Measurements from ENCODE around the gene PLEKHA5.
"Not testable (repeated sequence)": the region's sequence is repeated elsewhere in the genome, so short reads cannot be mapped to it uniquely, and the experiment has no call there.

PLEKHA5 gene

DNA sequence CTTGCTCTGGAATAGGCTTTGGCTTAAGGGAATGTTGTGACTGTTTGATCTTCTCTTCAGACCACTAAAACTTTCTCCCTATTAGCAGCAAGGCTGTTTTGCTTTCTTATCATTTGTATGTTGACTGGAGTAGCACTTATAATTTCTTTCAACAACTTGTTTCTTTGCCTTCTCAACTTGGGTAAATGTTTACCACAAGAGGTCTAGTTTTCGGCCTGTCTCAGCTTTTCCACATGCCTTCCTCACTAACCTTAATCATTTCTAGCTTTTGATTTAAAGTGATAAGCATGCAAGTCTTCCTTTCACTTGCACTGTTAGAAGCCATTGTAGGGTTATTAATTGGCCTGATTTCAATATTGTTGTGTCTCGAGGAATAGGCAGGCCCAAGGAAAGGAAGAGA, 183.1 kb downstream of the PLEKHA5 start:
- H3K4me3 ChIP-seq (replicated peaks; ENCODE audit: low read depth, low read length), result no peak overlapping the region
- TF ChIP-seq, protein P1, sequence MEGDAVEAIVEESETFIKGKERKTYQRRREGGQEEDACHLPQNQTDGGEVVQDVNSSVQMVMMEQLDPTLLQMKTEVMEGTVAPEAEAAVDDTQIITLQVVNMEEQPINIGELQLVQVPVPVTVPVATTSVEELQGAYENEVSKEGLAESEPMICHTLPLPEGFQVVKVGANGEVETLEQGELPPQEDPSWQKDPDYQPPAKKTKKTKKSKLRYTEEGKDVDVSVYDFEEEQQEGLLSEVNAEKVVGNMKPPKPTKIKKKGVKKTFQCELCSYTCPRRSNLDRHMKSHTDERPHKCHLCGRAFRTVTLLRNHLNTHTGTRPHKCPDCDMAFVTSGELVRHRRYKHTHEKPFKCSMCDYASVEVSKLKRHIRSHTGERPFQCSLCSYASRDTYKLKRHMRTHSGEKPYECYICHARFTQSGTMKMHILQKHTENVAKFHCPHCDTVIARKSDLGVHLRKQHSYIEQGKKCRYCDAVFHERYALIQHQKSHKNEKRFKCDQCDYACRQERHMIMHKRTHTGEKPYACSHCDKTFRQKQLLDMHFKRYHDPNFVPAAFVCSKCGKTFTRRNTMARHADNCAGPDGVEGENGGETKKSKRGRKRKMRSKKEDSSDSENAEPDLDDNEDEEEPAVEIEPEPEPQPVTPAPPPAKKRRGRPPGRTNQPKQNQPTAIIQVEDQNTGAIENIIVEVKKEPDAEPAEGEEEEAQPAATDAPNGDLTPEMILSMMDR (IDR thresholded peaks at IDR 0.05; ENCODE audit: low read length, missing control alignments), result no peak
- no peak for DNase-seq (ENCODE audit: low read depth)

DNA sequence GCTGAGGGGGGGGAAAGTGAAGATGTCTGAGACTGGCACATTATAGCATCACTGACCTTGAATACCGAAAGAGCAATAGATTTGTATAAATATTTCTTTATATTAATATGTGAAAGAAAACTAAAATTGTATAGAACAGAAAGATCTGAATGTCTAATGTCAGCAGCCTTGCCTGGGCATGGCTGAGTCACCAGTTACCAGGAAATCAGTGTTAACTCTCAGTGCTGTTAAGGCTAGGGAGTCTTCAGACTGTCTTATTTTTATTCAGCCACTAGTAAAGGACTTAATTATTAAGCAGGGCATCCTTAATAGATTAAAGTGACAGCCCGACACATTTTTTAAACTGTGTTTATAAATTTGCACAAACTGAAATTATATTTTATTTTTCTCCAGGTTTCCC, 186.9 kb downstream of the PLEKHA5 start:
- DNase-seq (ENCODE audit: low read depth), result peak; percentile 45
- TF ChIP-seq, protein P1 (IDR thresholded peaks at IDR 0.05; ENCODE audit: low read length, missing control alignments), result no peak
- H3K4me3 ChIP-seq (replicated peaks; ENCODE audit: low read depth, low read length), result no peak overlapping the region

DNA sequence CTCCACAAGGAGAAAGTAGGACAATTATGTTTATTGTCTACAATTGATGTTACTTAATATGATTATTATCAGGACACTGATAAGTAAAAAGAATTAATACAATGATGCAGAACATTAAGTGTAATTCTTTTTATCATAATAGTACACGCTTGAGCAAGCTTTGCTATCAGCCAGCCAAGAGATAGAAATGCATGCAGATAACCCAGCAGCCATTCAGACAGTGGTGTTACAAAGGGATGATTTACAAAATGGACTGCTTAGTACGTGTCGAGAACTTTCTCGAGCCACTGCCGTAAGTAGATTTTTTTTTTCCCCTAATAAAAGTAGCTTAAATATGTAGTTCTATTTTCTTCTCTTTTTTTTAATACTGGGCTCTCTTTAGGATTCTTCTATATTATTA, 192.8 kb downstream of the PLEKHA5 start:
- TF ChIP-seq, protein P1 (IDR thresholded peaks at IDR 0.05; ENCODE audit: low read length, missing control alignments), result no peak
- no peak for DNase-seq (ENCODE audit: low read depth)
- H3K4me3 ChIP-seq (replicated peaks; ENCODE audit: low read depth, low read length), result no peak overlapping the region

DNA sequence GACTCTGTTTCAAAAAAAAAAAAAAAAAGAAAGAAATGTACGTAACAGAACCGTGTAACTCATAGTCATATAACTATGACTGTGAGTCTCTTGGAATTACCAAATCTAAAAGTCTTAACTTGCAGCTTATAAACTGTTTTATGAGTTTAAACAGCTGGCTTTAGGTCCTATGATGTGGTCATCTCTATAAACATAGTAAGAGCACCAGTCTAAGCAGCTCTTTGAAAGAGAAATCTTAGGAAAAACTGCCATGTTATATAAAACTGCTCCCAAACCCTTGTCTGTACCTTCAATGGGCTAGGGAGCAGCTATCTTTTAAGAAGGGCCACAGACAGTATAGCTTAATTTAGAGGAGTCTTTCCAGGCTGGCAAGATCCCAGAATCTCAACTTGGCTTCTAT, 194.3 kb downstream of the PLEKHA5 start:
- TF ChIP-seq, protein P1 (IDR thresholded peaks at IDR 0.05; ENCODE audit: low read length, missing control alignments), result no peak
- no peak for DNase-seq (ENCODE audit: low read depth)
- H3K4me3 ChIP-seq (replicated peaks; ENCODE audit: low read depth, low read length), result no peak overlapping the region

DNA sequence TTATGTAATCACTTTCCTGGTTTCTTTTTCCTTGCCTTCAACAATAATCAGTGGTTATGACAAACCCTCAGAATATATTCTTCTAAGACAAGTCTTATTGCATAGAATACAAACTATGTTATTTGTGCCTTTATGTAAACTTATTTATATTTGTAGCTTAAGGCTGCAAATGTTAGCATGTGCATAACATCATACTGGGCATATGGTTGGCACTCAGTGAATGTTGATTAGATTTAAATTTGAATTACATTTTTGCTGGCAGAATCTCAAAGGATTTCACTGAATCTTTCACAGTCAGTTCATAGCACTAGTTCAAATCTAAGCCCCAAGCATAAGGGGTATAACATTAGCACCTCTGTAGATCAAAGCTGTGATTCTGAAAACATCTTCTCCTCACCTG, 196.6 kb downstream of the PLEKHA5 start:
- DNase-seq (ENCODE audit: low read depth), result no peak
- TF ChIP-seq, protein P1 (IDR thresholded peaks at IDR 0.05; ENCODE audit: low read length, missing control alignments), result no peak

DNA sequence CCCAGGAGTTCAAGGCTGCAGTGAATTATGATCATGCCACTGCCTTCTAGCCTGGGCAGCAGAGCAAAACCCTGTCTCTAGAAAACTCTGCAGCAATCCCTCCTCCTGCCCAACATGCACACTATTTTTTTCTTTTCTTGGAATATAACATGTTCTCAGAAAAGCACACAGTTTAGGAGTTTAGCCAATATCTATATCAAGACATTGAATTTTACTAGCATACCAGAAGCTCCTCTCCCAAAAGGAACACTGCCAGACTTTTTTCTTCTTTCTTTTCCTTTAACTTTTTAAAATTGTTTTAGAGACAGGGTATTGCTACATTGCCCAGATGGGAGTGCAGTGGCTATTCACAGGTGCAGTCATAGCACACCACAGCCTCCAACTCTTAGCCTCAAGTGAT, 202.7 kb downstream of the PLEKHA5 start:
- no peak for DNase-seq (ENCODE audit: low read depth)
- TF ChIP-seq, protein P1 (IDR thresholded peaks at IDR 0.05; ENCODE audit: low read length, missing control alignments), result no peak
- no peak overlapping the region for H3K4me3 ChIP-seq (replicated peaks; ENCODE audit: low read depth, low read length)

More for the DNA sequence above, 196.6 kb downstream of the PLEKHA5 start:
- H3K4me3 ChIP-seq (replicated peaks; ENCODE audit: low read depth, low read length), result no peak overlapping the region

DNA sequence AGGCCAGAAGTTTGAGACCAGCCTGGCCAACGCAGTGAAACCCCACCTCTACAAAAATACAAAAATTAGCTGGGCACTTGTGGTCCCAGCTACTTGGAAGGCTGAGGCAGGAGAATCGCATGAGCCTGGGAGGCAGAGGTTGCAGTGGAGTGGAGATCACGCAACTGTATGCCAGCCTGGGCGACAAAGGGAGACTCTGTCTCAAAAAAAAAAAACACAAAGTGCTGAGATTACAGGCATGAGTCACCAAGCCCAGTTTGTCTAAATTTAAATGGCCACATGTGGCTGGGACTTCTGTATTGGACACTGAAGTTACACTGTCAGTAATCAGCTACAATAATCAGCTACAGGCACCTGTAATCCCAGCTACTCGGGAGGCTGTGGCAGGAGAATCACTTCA, 208.9 kb downstream of the PLEKHA5 start:
- H3K4me3 ChIP-seq (replicated peaks; ENCODE audit: low read depth, low read length), result no peak overlapping the region
- TF ChIP-seq, protein P1 (IDR thresholded peaks at IDR 0.05; ENCODE audit: low read length, missing control alignments), result no peak
- peak; percentile 3 for DNase-seq (ENCODE audit: low read depth)

DNA sequence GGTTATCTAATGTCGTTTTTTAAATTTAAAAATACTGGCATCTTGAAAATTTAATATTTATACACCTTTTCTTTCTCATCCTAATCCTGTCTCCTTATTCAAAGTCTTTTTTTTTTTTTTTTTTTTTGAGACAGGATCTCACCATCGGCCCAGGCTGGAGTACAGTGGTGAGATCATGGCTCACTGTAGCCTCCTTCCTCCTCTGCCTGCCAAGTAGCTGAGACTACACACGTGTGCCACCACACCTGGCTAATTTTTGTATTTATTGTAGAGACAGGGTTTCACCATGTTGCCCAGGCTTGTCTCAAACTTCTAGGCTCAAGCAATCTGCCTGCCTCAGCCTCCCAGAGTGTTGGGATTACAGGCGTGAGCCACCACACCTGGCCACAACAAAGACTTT, 221.3 kb downstream of the PLEKHA5 start:
- H3K4me3 ChIP-seq (replicated peaks; ENCODE audit: low read depth, low read length); DNase-seq (ENCODE audit: low read depth): not testable (repeated sequence)
